ENCODE measurements around the gene PFKP.

The PFKP gene

DNA sequence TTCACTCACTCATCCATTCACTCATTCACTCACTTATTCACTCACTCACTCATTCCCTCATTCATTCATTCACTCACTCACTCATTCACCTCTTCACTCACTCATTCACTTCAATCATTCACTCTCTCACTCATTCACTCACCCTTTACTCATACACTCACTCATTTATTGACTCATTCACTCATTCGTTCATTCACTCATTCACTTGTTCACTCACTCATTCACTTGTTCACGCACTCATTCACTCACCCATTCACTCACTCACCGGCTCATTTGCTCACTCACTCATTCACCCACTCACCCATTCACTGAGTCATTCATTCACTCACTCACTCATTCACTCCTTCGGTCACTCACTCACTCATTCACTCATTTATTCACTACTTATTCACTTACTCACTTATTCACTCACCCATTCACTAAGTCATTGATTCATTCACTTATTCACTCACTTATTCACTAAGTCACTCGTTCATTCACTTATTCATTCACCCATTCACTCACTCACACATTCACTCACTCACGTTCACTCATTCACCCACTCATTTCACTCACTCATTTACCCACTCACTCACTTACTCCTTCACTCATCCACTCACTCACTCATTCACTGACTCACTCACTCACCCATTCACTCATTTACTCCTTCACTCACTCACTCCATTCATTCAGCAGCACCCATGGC, 4.7 kb upstream of the PFKP start:
- no peak overlapping the region for H3K4me3 ChIP-seq (replicated peaks; ENCODE audit: low read depth, low read length)
- TF ChIP-seq, protein P1, sequence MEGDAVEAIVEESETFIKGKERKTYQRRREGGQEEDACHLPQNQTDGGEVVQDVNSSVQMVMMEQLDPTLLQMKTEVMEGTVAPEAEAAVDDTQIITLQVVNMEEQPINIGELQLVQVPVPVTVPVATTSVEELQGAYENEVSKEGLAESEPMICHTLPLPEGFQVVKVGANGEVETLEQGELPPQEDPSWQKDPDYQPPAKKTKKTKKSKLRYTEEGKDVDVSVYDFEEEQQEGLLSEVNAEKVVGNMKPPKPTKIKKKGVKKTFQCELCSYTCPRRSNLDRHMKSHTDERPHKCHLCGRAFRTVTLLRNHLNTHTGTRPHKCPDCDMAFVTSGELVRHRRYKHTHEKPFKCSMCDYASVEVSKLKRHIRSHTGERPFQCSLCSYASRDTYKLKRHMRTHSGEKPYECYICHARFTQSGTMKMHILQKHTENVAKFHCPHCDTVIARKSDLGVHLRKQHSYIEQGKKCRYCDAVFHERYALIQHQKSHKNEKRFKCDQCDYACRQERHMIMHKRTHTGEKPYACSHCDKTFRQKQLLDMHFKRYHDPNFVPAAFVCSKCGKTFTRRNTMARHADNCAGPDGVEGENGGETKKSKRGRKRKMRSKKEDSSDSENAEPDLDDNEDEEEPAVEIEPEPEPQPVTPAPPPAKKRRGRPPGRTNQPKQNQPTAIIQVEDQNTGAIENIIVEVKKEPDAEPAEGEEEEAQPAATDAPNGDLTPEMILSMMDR (IDR thresholded peaks at IDR 0.05; ENCODE audit: low read length, missing control alignments): no peak
- DNase-seq (ENCODE audit: low read depth): no peak

DNA sequence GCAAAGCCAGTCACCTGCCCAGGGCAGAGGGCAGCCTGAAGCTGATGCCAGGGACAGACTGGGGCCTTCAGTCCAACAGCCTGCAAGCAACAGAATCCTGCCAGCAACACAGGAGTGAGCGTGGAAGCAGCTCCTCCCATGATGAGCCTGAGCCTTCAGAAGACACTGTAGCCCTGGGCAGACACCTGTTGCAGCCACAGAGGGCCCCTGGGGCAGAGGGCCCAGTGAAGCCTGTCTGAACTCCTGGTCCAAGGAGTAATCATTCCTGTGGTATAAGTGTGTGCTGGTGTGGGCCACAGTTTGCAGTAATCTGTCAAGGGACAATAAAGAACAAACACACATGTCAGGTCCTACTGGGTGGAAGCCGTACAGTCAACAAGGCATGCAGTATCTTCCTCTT, 2.9 kb upstream of the PFKP start:
- TF ChIP-seq, protein P1 (IDR thresholded peaks at IDR 0.05; ENCODE audit: low read length, missing control alignments): no peak
- no peak for DNase-seq (ENCODE audit: low read depth)
- no peak overlapping the region for H3K4me3 ChIP-seq (replicated peaks; ENCODE audit: low read depth, low read length)

DNA sequence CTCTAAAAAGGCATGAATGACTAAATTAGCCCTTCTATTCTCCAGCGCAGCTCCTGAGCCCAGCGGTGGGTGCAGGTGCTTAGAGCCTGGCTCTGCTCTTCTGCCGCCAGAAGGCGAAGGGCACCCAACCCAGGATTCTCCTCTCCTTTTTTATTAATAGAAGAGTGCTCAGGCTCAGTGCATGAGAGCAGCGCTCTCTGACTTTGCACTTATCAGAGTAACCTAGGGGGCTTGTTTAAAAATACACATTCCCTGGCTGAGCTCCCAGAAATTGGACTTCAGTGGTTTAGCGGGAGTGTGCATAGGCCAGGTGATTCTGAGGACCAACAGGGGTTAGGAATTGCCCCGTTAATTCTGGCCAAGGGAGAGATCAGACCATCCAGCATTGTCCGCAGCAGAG, 1.7 kb upstream of the PFKP start:
- TF ChIP-seq, protein P1 (IDR thresholded peaks at IDR 0.05; ENCODE audit: low read length, missing control alignments): no peak
- DNase-seq (ENCODE audit: low read depth): no peak
- no peak overlapping the region for H3K4me3 ChIP-seq (replicated peaks; ENCODE audit: low read depth, low read length)

- TF ChIP-seq, protein P1 (IDR thresholded peaks at IDR 0.05; ENCODE audit: low read length, missing control alignments): no peak
- H3K4me3 ChIP-seq (replicated peaks; ENCODE audit: low read depth, low read length): peak overlapping the region; percentile 83
- no peak for DNase-seq (ENCODE audit: low read depth)
Observed at GRCh38 chr10:3066317-3067117, 831 bp upstream of the PFKP start.

GRCh38 chr10:3067859-3068179, 471 bp downstream of the PFKP start:
- DNase-seq (ENCODE audit: low read depth): no peak
- TF ChIP-seq, protein P1 (IDR thresholded peaks at IDR 0.05; ENCODE audit: low read length, missing control alignments): no peak

DNA sequence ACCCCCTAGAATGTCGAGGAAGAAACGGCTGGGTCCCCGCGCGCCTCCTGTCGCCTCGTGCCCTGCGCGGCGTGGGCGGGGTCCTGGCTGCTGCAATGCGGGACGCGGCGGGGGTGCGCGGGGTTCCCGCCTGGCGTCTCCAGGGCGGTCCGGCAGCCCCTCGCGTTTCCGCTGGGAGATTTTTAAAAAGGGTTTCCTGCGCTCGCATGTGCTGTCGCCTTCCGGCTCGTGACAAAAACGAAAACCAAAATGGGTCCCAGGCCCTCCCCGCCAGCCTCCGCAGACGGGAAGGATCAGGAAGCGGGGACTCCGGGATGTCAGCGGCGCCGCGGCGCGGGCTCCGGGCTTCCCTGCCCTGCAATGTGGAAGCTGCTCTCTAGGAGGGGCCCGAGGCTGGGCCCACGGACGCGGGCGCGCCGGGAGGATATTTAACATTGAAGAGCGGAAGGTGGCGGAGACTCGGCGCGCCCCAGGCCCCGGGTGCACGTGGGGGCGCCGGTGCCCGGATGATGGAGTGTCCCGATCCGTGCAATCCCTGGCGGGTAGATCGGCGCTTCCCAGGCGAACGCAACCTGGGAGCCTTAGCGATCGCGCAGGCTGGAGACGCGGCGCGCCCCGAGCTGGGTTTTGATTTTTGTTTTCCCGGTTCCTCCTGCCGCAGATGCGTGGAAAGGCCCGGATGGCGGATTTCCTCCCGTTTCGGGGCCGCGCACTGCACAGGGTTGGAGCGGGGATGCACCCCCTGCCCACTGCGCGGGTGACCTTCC, 1.0 kb downstream of the PFKP start:
- TF ChIP-seq, protein P1 (IDR thresholded peaks at IDR 0.05; ENCODE audit: low read length, missing control alignments): peak; percentile 33
- peak; percentile 72 for DNase-seq (ENCODE audit: low read depth)
- H3K4me3 ChIP-seq (replicated peaks; ENCODE audit: low read depth, low read length): peak overlapping the region; percentile 83

More at GRCh38 chr10:3067859-3068179, 471 bp downstream of the PFKP start:
- H3K4me3 ChIP-seq (replicated peaks; ENCODE audit: low read depth, low read length): peak overlapping the region; percentile 83
